Keratinocyte (primary cell): ENCODE measurements around the gene PTPA.

Experiments
- EZH2 ChIP-seq: IDR thresholded peaks from one replicate; pipeline ENCODE4 v1.6.1; 2012; ENCODE audit warnings: inconsistent platforms, mild to moderate bottlenecking, low read length, moderate library complexity
- TF ChIP-seq, protein P1 (sequence below), 3 experiments: IDR thresholded peaks in 1 of 3; conservative IDR thresholded peaks in 1 of 3; optimal IDR thresholded peaks in 1 of 3; 2 replicates in 2 of 3; 3 replicates in 1 of 3; pipeline versions ENCODE3 to v1.5.1; 2011; ENCODE audit warnings: low read length in 3 of 3, mild to moderate bottlenecking in 3 of 3, moderate library complexity in 2 of 3, control low read depth in 1 of 3, inconsistent platforms in 1 of 3; ENCODE audit not compliant: insufficient read depth in 2 of 3; ENCODE audit errors: extremely low read depth in 1 of 3

DNA sequence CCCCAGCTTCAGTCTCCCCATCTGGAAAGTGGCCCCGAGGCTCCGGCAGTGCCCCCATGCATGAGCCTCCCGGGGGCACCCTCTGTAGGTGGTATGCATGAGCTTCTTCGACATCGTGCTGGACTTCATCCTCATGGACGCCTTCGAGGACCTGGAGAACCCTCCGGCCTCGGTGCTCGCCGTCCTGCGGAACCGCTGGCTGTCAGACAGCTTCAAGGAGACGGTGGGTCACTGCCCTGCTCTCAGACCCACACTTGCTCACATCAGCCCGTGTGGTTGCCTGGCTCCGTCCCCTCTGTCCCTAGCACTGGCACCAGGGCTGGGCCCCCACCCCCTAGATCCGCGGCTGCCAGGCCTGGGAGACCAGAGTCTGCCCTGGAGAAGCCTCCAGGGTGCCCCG, 43.1 kb upstream of the PTPA start:
- TF ChIP-seq, protein P1, sequence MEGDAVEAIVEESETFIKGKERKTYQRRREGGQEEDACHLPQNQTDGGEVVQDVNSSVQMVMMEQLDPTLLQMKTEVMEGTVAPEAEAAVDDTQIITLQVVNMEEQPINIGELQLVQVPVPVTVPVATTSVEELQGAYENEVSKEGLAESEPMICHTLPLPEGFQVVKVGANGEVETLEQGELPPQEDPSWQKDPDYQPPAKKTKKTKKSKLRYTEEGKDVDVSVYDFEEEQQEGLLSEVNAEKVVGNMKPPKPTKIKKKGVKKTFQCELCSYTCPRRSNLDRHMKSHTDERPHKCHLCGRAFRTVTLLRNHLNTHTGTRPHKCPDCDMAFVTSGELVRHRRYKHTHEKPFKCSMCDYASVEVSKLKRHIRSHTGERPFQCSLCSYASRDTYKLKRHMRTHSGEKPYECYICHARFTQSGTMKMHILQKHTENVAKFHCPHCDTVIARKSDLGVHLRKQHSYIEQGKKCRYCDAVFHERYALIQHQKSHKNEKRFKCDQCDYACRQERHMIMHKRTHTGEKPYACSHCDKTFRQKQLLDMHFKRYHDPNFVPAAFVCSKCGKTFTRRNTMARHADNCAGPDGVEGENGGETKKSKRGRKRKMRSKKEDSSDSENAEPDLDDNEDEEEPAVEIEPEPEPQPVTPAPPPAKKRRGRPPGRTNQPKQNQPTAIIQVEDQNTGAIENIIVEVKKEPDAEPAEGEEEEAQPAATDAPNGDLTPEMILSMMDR (optimal IDR thresholded peaks at IDR 0.05 in 1 of 3, IDR thresholded peaks at IDR 0.05 in 1 of 3, conservative IDR thresholded peaks at IDR 0.05 in 1 of 3; ENCODE audit: extremely low read depth in 1 of 3, insufficient read depth in 2 of 3, low read length in 3 of 3) = no peak
- no peak for TF ChIP-seq EZH2
